BLaER1 (cell line): ENCODE measurements around the gene AHR.
"Not testable (repeated sequence)": the region's sequence is repeated elsewhere in the genome, so short reads cannot be mapped to it uniquely, and the experiment has no call there.

Experiments used
- H3K27ac ChIP-seq: shearing (Covaris generic); formaldehyde crosslinking; 2 replicates; pipeline ENCODE4 v1.8.1; 2022
- H3K27me3 ChIP-seq: shearing (Covaris generic); formaldehyde crosslinking; 2 replicates; pipeline ENCODE4 v1.8.1; 2022
- H3K36me3 ChIP-seq: shearing (Covaris generic); formaldehyde crosslinking; 2 replicates; pipeline ENCODE4 v1.8.1; 2022
- H3K4me1 ChIP-seq: shearing (Covaris generic); formaldehyde crosslinking; 2 replicates; pipeline ENCODE4 v1.8.1; 2022
- H3K4me2 ChIP-seq: shearing (Covaris generic); formaldehyde crosslinking; 2 replicates; pipeline ENCODE4 v1.8.1; 2022
- H3K4me3 ChIP-seq: shearing (Covaris generic); formaldehyde crosslinking; 2 replicates; pipeline ENCODE4 v1.8.1; 2022
- H3K9ac ChIP-seq: shearing (Covaris generic); formaldehyde crosslinking; 2 replicates; pipeline ENCODE4 v1.8.1; 2022
- H3K9me3 ChIP-seq: shearing (Covaris generic); formaldehyde crosslinking; 2 replicates; pipeline ENCODE4 v1.8.1; 2022
- H4K20me1 ChIP-seq: shearing (Covaris generic); formaldehyde crosslinking; 2 replicates; pipeline ENCODE4 v1.8.1; 2022
- Cebpa-rat ChIP-seq: shearing (Covaris generic); IDR thresholded peaks from 2 replicates; pipeline ENCODE4 v1.8.1; 2022

AHR gene

DNA sequence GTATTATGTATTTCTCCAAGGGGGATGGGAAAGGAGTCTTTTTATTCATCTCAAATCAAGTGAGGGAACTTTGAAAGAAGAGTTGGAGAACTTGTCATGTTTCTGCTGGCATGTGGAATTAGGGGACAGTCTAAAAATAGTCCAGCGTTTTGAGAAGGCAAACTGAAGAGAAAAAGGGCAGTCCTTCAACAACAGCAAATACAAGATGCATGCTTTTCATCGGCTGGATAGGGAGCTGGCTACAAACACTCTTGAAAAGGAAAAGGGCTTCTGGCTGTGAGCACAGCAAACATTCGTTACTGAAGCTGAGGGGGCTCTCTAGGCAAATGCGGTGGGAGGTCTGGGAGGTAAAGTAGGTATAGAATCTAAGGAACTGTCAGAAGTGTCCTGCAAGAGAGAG is 91.9 kb downstream of the AHR start:
- TF ChIP-seq Cebpa-rat: no peak
- no peak overlapping the region for H3K9ac ChIP-seq
- H3K9me3 ChIP-seq: peaks cover 26% of the 10 kb centered on the region
- H3K27me3 ChIP-seq: no peaks in the 10 kb centered on the region
- H3K4me1 ChIP-seq: 0 out of 2 replicates have a peak, but pooled peaks cover 4% of the 10 kb centered on the region
- no peak overlapping the region for H3K27ac ChIP-seq
- H4K20me1 ChIP-seq: no peaks in the 10 kb centered on the region
- no peak overlapping the region for H3K4me3 ChIP-seq
- no peaks in the 10 kb centered on the region for H3K36me3 ChIP-seq
- H3K4me2 ChIP-seq: no peak overlapping the region

DNA sequence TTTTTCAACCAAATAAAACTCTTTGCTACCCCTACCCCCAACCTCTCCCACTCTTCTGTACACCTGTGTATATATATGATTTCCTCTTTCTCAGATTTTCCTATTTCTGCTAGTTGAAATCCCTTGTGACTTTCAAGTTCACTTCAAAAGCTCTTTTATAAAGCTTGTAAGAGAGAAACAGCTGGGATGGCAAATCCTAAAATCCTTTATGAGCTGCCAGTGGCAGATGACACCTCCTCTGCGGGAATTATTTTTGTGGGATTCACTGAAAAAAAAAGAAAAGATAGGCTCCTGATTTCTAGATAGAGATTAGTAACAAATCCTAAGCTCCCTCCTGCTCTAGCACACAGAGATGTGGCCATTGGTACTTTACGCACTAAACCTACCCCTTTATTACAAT is 92.9 kb downstream of the AHR start:
- Histone ChIP-seq H3K9me3 (peaks cover 27% of the 10 kb centered on the region), H3K4me2 (no peak overlapping the region), H3K27me3 (no peaks in the 10 kb centered on the region), H3K4me1 (0 out of 2 replicates have a peak, but pooled peaks cover 4% of the 10 kb centered on the region), H4K20me1 (no peaks in the 10 kb centered on the region), H3K27ac (no peak overlapping the region), H3K36me3 (no peaks in the 10 kb centered on the region), H3K4me3 (no peak overlapping the region), H3K9ac (no peak overlapping the region)
- TF ChIP-seq Cebpa-rat: no peak

DNA sequence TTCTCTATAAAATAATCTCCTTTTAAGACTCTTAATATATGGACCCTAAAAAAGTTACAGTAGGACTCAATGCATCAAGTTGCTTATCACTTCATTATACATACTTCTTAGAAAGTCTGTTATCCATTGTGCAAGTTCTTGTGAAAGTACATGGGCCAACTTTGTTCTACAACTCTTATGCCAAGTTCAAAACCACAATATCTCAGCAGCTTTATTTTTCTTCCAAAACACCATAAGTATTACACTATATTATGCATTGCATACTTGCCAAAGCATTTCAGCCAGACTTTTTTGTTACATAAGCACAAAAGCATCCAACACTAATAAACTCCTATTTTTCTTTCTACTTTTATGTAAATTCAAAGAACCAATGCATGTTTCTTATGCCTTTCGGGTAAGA is 94.4 kb downstream of the AHR start:
- H3K4me3 ChIP-seq: no peak overlapping the region
- H3K9ac ChIP-seq: no peak overlapping the region
- no peak overlapping the region for H3K27ac ChIP-seq
- no peaks in the 10 kb centered on the region for H3K27me3 ChIP-seq
- H3K4me1 ChIP-seq: 0 out of 2 replicates have a peak, but pooled peaks cover 4% of the 10 kb centered on the region
- H4K20me1 ChIP-seq: no peaks in the 10 kb centered on the region
- TF ChIP-seq Cebpa-rat: no peak
- no peak overlapping the region for H3K4me2 ChIP-seq
- peaks cover 27% of the 10 kb centered on the region for H3K9me3 ChIP-seq
- H3K36me3 ChIP-seq: no peaks in the 10 kb centered on the region

DNA sequence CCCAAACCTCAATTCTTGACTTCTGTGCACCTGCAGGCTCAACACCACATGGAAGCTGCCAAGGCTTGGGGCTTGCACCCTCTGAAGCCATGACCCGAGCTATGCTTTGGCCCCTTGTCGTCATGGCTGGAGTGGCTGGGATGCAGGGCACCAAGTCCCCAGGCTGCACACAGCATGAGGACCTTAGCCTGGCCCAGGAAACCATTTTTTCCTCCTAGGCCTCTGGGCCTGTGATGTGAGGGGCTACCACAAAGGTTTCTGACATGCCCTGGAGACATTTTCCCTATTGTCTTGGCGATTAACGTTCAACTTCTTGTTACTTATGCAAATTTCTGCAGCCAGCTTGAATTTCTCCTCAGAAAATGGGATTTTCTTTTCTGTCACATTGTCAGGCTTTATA is 96.1 kb downstream of the AHR start:
- not testable (repeated sequence) for H3K4me2 ChIP-seq, H3K27me3 ChIP-seq, H3K4me1 ChIP-seq, H3K4me3 ChIP-seq, H3K9ac ChIP-seq, H4K20me1 ChIP-seq, H3K36me3 ChIP-seq, H3K27ac ChIP-seq
- peaks cover 27% of the 10 kb centered on the region for H3K9me3 ChIP-seq
